Breast epithelium (tissue), 4 donors: Measurements from ENCODE around the gene DTL. TPM values are rescaled to one million over a fixed set of nuclear protein-coding genes. Genes with fewer than 3 reads are reported as not detected.
A peak's percentile ranks its signal among the peaks of the same experiment; 100 is the strongest.

Source experiments
- DNase-seq, 2 donors: peaks; one replicate each; pipeline ENCODE4 v3.0.0-alpha.2; 2019; ENCODE audit warnings: low spot score in 2 of 2
- H3K27ac ChIP-seq, 2 donors: fragments of 200-600 bp; sonication (generic) in 1 of 2; one replicate each; pipeline ENCODE4 v1.5.1; 2016 to 2019; ENCODE audit warnings: mild to moderate bottlenecking in 1 of 2
- H3K27me3 ChIP-seq, 2 donors: fragments of 200-600 bp; sonication (generic) in 1 of 2; one replicate each; pipeline versions ENCODE4 v1.5.1 to v1.6.0; 2017 to 2019; ENCODE audit warnings: control low read depth in 1 of 2, mild to moderate bottlenecking in 1 of 2
- H3K36me3 ChIP-seq: fragments of 200-600 bp; one replicate; pipeline ENCODE4 v1.5.1; 2019
- H3K4me1 ChIP-seq, 2 donors: fragments of 200-600 bp; sonication (generic); one replicate each; pipeline ENCODE4 v1.5.1; 2016 to 2019; ENCODE audit warnings: control low read depth in 1 of 2
- H3K4me3 ChIP-seq, 3 donors: fragments of 200-600 bp; sonication (generic); 1 replicate in 2 of 3; 2 replicates in 1 of 3; pipeline ENCODE4 v1.5.1; 2016 to 2019; ENCODE audit warnings: mild to moderate bottlenecking in 3 of 3, moderate library complexity in 2 of 3
- H3K9me3 ChIP-seq, 2 donors: fragments of 200-600 bp; sonication (generic) in 1 of 2; one replicate each; pipeline ENCODE4 v1.5.1; 2016 to 2019; ENCODE audit warnings: control low read depth in 1 of 2
- CTCF ChIP-seq, 3 donors: fragments of 450-650 bp; IDR thresholded peaks; one replicate each; pipeline ENCODE4 v1.5.1; 2016 to 2017; ENCODE audit warnings: antibody characterized with exemption in 3 of 3, mild to moderate bottlenecking in 3 of 3, moderate library complexity in 3 of 3
- POLR2A ChIP-seq: fragments of 450-650 bp; IDR thresholded peaks from one replicate; pipeline ENCODE4 v1.6.1; 2016; ENCODE audit warnings: antibody characterized with exemption, mild to moderate bottlenecking, moderate library complexity
- POLR2AphosphoS5 ChIP-seq, 3 donors: sonication (generic); formaldehyde crosslinking; IDR thresholded peaks; one replicate each; pipeline ENCODE4 v1.6.1; 2017; ENCODE audit warnings: antibody characterized with exemption in 3 of 3
- intact Hi-C: fragments of 100-400 bp; cut with DNase I; formaldehyde crosslinking; loops from one replicate; pipeline ENCODE4 v1.15.1; 2023; ENCODE audit warnings: low total_unique reads
- total RNA-seq, 3 donors: library from RNA; depleted of rRNA; stranded (reverse); fragments of >200 nt; gene quantifications; one replicate each; pipeline ENCODE4 v1.1.0, GENCODE V29; 2016

The DTL gene
- total RNA-seq, 3 donors from 2014 or later: 0.29 to 0.80 (median 0.66) TPM

- intact Hi-C loops: no loop called here
- H3K27me3 ChIP-seq: no peaks in the 10 kb centered on the region
- H3K36me3 ChIP-seq: no peaks in the 10 kb centered on the region
- TF ChIP-seq POLR2A (no peak), CTCF (IDR thresholded peaks at IDR 0.05) (no peak), POLR2AphosphoS5 (IDR thresholded peaks at IDR 0.05) (no peak)
- no peaks in the 10 kb centered on the region for H3K9me3 ChIP-seq
- no peak overlapping the region for H3K4me3 ChIP-seq
- no peak overlapping the region for H3K27ac ChIP-seq
- no peaks in the 10 kb centered on the region for H3K4me1 ChIP-seq
- DNase-seq: no peak
Measured at GRCh38 chr1:212045981-212046380, 10.4 kb downstream of the DTL start.

- TF ChIP-seq POLR2A: no peak
- TF ChIP-seq CTCF (IDR thresholded peaks at IDR 0.05): no peak
- TF ChIP-seq POLR2AphosphoS5 (IDR thresholded peaks at IDR 0.05): no peak
- DNase-seq: no peak
- no peaks in the 10 kb centered on the region for H3K9me3 ChIP-seq
- no peaks in the 10 kb centered on the region for H3K27me3 ChIP-seq
- H3K4me1 ChIP-seq: no peaks in the 10 kb centered on the region
- H3K36me3 ChIP-seq: no peaks in the 10 kb centered on the region
- H3K27ac ChIP-seq: no peak overlapping the region
- intact Hi-C loops: no loop called here
- H3K4me3 ChIP-seq: no peak overlapping the region
Measured at GRCh38 chr1:212053993-212054392, 18.4 kb downstream of the DTL start.

GRCh38 chr1:212055333-212055732, 19.8 kb downstream of the DTL start:
- intact Hi-C loops: no loop called here

GRCh38 chr1:212060632-212061472, 25.3 kb downstream of the DTL start:
- Histone ChIP-seq H3K27me3 (no peaks in the 10 kb centered on the region), H3K4me1 (no peaks in the 10 kb centered on the region), H3K36me3 (no peaks in the 10 kb centered on the region), H3K9me3 (no peaks in the 10 kb centered on the region), H3K27ac (no peak overlapping the region), H3K4me3 (no peak overlapping the region)
- TF ChIP-seq CTCF (IDR thresholded peaks at IDR 0.05): no peak
- TF ChIP-seq POLR2A: no peak
- TF ChIP-seq POLR2AphosphoS5 (IDR thresholded peaks at IDR 0.05): no peak
- intact Hi-C loops: no loop called here
- no peak for DNase-seq

More at GRCh38 chr1:212055333-212055732, 19.8 kb downstream of the DTL start:
- Histone ChIP-seq H3K4me1 (no peaks in the 10 kb centered on the region), H3K36me3 (no peaks in the 10 kb centered on the region), H3K27me3 (no peaks in the 10 kb centered on the region), H3K4me3 (no peak overlapping the region), H3K27ac (no peak overlapping the region), H3K9me3 (no peaks in the 10 kb centered on the region)
- TF ChIP-seq POLR2A: no peak
- no peak for TF ChIP-seq POLR2AphosphoS5 (IDR thresholded peaks at IDR 0.05)
- no peak for TF ChIP-seq CTCF (IDR thresholded peaks at IDR 0.05)
- DNase-seq: no peak

GRCh38 chr1:212062832-212063438, 27.4 kb downstream of the DTL start:
- intact Hi-C loops: no loop called here

More at GRCh38 chr1:212062832-212063438, 27.4 kb downstream of the DTL start:
- no peaks in the 10 kb centered on the region for H3K36me3 ChIP-seq
- H3K4me3 ChIP-seq: no peak overlapping the region
- no peaks in the 10 kb centered on the region for H3K27me3 ChIP-seq
- DNase-seq: no peak
- TF ChIP-seq POLR2AphosphoS5 (IDR thresholded peaks at IDR 0.05) (no peak), POLR2A (no peak), CTCF (IDR thresholded peaks at IDR 0.05) (peak; percentile 58 to 72 (median 66))
- H3K4me1 ChIP-seq: no peaks in the 10 kb centered on the region
- no peak overlapping the region for H3K27ac ChIP-seq
- no peaks in the 10 kb centered on the region for H3K9me3 ChIP-seq
